HG02938 (cell line): ENCODE results near the gene SRSF7.
"Not testable (repeated sequence)": the region's sequence is repeated elsewhere in the genome, so short reads cannot be mapped to it uniquely, and the experiment has no call there.

Experiments
- ATAC-seq: cut with Tn5 transposase; IDR thresholded peaks from one replicate; pipeline ENCODE4 v1.9.1; 2021; ENCODE audit warnings: mild to moderate bottlenecking, moderate library complexity; ENCODE audit not compliant: unreplicated experiment

The SRSF7 gene

GRCh38 chr2:38754506-38754905, 3.3 kb upstream of the SRSF7 start:
- ATAC-seq = no peak

- ATAC-seq = no peak
Observed at GRCh38 chr2:38754049-38754448, 2.9 kb upstream of the SRSF7 start.

- ATAC-seq = no peak
Observed at GRCh38 chr2:38751596-38752410, 642 bp upstream of the SRSF7 start.

GRCh38 chr2:38750011-38750890, 910 bp downstream of the SRSF7 start:
- peak; percentile 4 for ATAC-seq

GRCh38 chr2:38748943-38749804, 2.0 kb downstream of the SRSF7 start:
- ATAC-seq = no peak

- ATAC-seq = no peak
Observed at GRCh38 chr2:38748391-38748790, 2.8 kb downstream of the SRSF7 start.

- ATAC-seq = no peak
Observed at GRCh38 chr2:38747819-38748218, 3.3 kb downstream of the SRSF7 start.

- ATAC-seq = no peak
Observed at GRCh38 chr2:38747007-38747424, 4.1 kb downstream of the SRSF7 start.

GRCh38 chr2:38745267-38745666, 5.9 kb downstream of the SRSF7 start:
- ATAC-seq = no peak

- no peak for ATAC-seq
Observed at GRCh38 chr2:38744399-38744780, 6.8 kb downstream of the SRSF7 start.

GRCh38 chr2:38743672-38744398, 7.3 kb downstream of the SRSF7 start:
- no peak for ATAC-seq

- ATAC-seq = no peak
Observed at GRCh38 chr2:38742797-38743559, 8.2 kb downstream of the SRSF7 start.

- ATAC-seq = no peak
Observed at GRCh38 chr2:38740851-38741731, 10.1 kb downstream of the SRSF7 start.

GRCh38 chr2:38739524-38739923, 11.6 kb downstream of the SRSF7 start:
- ATAC-seq = no peak

- ATAC-seq = no peak
Observed at GRCh38 chr2:38737925-38738324, 13.2 kb downstream of the SRSF7 start.

- ATAC-seq = not testable (repeated sequence)
Observed at GRCh38 chr2:38737000-38737698, 14.0 kb downstream of the SRSF7 start.

- ATAC-seq = no peak
Observed at GRCh38 chr2:38735999-38736320, 15.2 kb downstream of the SRSF7 start.
